Stimulated activated naive CD4-positive, alpha-beta T cell (primary cell): Measurements from ENCODE around the gene APH1B.
"Not testable (repeated sequence)": the region's sequence is repeated elsewhere in the genome, so short reads cannot be mapped to it uniquely, and the experiment has no call there.

Experiments used
- DNase-seq, 6 experiments: peaks; one replicate each; lab custom pipeline; 2025; lab: John Stamatoyannopoulos, UW

Gene APH1B

GRCh38 chr15:63296195-63296594, 18.8 kb downstream of the APH1B start:
- no peak for DNase-seq

- no peak for DNase-seq
Observed at GRCh38 chr15:63299943-63300575, 22.7 kb downstream of the APH1B start.

GRCh38 chr15:63301088-63301487, 23.7 kb downstream of the APH1B start:
- no peak for DNase-seq

- DNase-seq = no peak
Observed at GRCh38 chr15:63305260-63305659, 27.9 kb downstream of the APH1B start.

- no peak for DNase-seq
Observed at GRCh38 chr15:63306492-63307073, 29.2 kb downstream of the APH1B start.

GRCh38 chr15:63308491-63308890, 31.1 kb downstream of the APH1B start:
- no peak for DNase-seq

GRCh38 chr15:63308947-63309346, 31.5 kb downstream of the APH1B start:
- DNase-seq = no peak

- DNase-seq = no peak
Observed at GRCh38 chr15:63310646-63311045, 33.2 kb downstream of the APH1B start.

GRCh38 chr15:63312286-63312685, 34.9 kb downstream of the APH1B start:
- DNase-seq = no peak

GRCh38 chr15:63313825-63314224, 36.4 kb downstream of the APH1B start:
- DNase-seq = no peak

GRCh38 chr15:63314409-63314808, 37.0 kb downstream of the APH1B start:
- no peak for DNase-seq

- no peak for DNase-seq
Observed at GRCh38 chr15:63318344-63318743, 40.9 kb downstream of the APH1B start.

GRCh38 chr15:63319065-63319464, 41.7 kb downstream of the APH1B start:
- DNase-seq = no peak

GRCh38 chr15:63320446-63320845, 43.0 kb downstream of the APH1B start:
- DNase-seq = not testable (repeated sequence)

- not testable (repeated sequence) for DNase-seq
Observed at GRCh38 chr15:63320981-63321380, 43.6 kb downstream of the APH1B start.

- no peak for DNase-seq
Observed at GRCh38 chr15:63321462-63321861, 44.1 kb downstream of the APH1B start.

GRCh38 chr15:63322541-63322940, 45.1 kb downstream of the APH1B start:
- DNase-seq = no peak

GRCh38 chr15:63323798-63324563, 46.6 kb downstream of the APH1B start:
- no peak for DNase-seq

GRCh38 chr15:63324770-63325169, 47.4 kb downstream of the APH1B start:
- DNase-seq = no peak

- no peak for DNase-seq
Observed at GRCh38 chr15:63327648-63328421, 50.4 kb downstream of the APH1B start.

GRCh38 chr15:63329567-63330350, 52.4 kb downstream of the APH1B start:
- no peak for DNase-seq

GRCh38 chr15:63330926-63331325, 53.5 kb downstream of the APH1B start:
- DNase-seq = no peak
